Measurements from ENCODE around the gene MKS1.
A peak's percentile ranks its signal among the peaks of the same experiment; 100 is the strongest.

Gene MKS1

GRCh38 chr17:58236394-58236793 is 17.3 kb upstream of the MKS1 start:
- H3K36me3 ChIP-seq (ENCODE audit: control insufficient read depth, insufficient read depth, low read length) = no peaks in the 10 kb centered on the region
- no peaks in the 10 kb centered on the region for H3K9me3 ChIP-seq (ENCODE audit: control insufficient read depth, low read length)
- H3K9ac ChIP-seq (ENCODE audit: low read length) = no peak overlapping the region
- no peak overlapping the region for H3K4me3 ChIP-seq (ENCODE audit: low read length)
- peaks cover 19% of the 10 kb centered on the region for H3K27me3 ChIP-seq (ENCODE audit: control insufficient read depth, insufficient read depth, low read length)
- H3K4me1 ChIP-seq (ENCODE audit: control insufficient read depth, insufficient read depth, low read length) = no peaks in the 10 kb centered on the region

GRCh38 chr17:58235821-58236220 is 16.8 kb upstream of the MKS1 start:
- H3K4me3 ChIP-seq (ENCODE audit: low read length) = no peak overlapping the region
- H3K4me1 ChIP-seq (ENCODE audit: control insufficient read depth, insufficient read depth, low read length) = no peaks in the 10 kb centered on the region
- no peak overlapping the region for H3K9ac ChIP-seq (ENCODE audit: low read length)
- no peaks in the 10 kb centered on the region for H3K36me3 ChIP-seq (ENCODE audit: control insufficient read depth, insufficient read depth, low read length)
- H3K27me3 ChIP-seq (ENCODE audit: control insufficient read depth, insufficient read depth, low read length) = peaks cover 19% of the 10 kb centered on the region
- no peaks in the 10 kb centered on the region for H3K9me3 ChIP-seq (ENCODE audit: control insufficient read depth, low read length)

- Histone ChIP-seq H3K9me3 (ENCODE audit: control insufficient read depth, low read length) (no peaks in the 10 kb centered on the region), H3K27me3 (ENCODE audit: control insufficient read depth, insufficient read depth, low read length) (peaks cover 19% of the 10 kb centered on the region), H3K36me3 (ENCODE audit: control insufficient read depth, insufficient read depth, low read length) (no peaks in the 10 kb centered on the region), H3K4me1 (ENCODE audit: control insufficient read depth, insufficient read depth, low read length) (no peaks in the 10 kb centered on the region), H3K4me3 (ENCODE audit: low read length) (no peak overlapping the region), H3K9ac (ENCODE audit: low read length) (no peak overlapping the region)
These were observed 15.5 kb upstream of the MKS1 start for GRCh38 chr17:58234512-58234911.

- Histone ChIP-seq H3K4me1 (ENCODE audit: control insufficient read depth, insufficient read depth, low read length) (no peaks in the 10 kb centered on the region), H3K9ac (ENCODE audit: low read length) (no peak overlapping the region), H3K4me3 (ENCODE audit: low read length) (no peak overlapping the region), H3K36me3 (ENCODE audit: control insufficient read depth, insufficient read depth, low read length) (no peaks in the 10 kb centered on the region), H3K9me3 (ENCODE audit: control insufficient read depth, low read length) (no peaks in the 10 kb centered on the region), H3K27me3 (ENCODE audit: control insufficient read depth, insufficient read depth, low read length) (peaks cover 19% of the 10 kb centered on the region)
These were observed 14.5 kb upstream of the MKS1 start for GRCh38 chr17:58233543-58233942.

GRCh38 chr17:58232707-58233156 is 13.7 kb upstream of the MKS1 start:
- Histone ChIP-seq H3K36me3 (ENCODE audit: control insufficient read depth, insufficient read depth, low read length) (no peaks in the 10 kb centered on the region), H3K9me3 (ENCODE audit: control insufficient read depth, low read length) (no peaks in the 10 kb centered on the region), H3K4me3 (ENCODE audit: low read length) (no peak overlapping the region), H3K9ac (ENCODE audit: low read length) (no peak overlapping the region), H3K27me3 (ENCODE audit: control insufficient read depth, insufficient read depth, low read length) (peaks cover 19% of the 10 kb centered on the region), H3K4me1 (ENCODE audit: control insufficient read depth, insufficient read depth, low read length) (no peaks in the 10 kb centered on the region)

- Histone ChIP-seq H3K36me3 (ENCODE audit: control insufficient read depth, insufficient read depth, low read length) (no peaks in the 10 kb centered on the region), H3K9me3 (ENCODE audit: control insufficient read depth, low read length) (no peaks in the 10 kb centered on the region), H3K9ac (ENCODE audit: low read length) (no peak overlapping the region), H3K27me3 (ENCODE audit: control insufficient read depth, insufficient read depth, low read length) (peaks cover 18% of the 10 kb centered on the region), H3K4me3 (ENCODE audit: low read length) (no peak overlapping the region), H3K4me1 (ENCODE audit: control insufficient read depth, insufficient read depth, low read length) (no peaks in the 10 kb centered on the region)
These were observed 12.6 kb upstream of the MKS1 start for GRCh38 chr17:58231641-58232040.

GRCh38 chr17:58229881-58230280 is 10.8 kb upstream of the MKS1 start:
- no peaks in the 10 kb centered on the region for H3K4me1 ChIP-seq (ENCODE audit: control insufficient read depth, insufficient read depth, low read length)
- no peak overlapping the region for H3K9ac ChIP-seq (ENCODE audit: low read length)
- H3K4me3 ChIP-seq (ENCODE audit: low read length) = no peak overlapping the region
- no peaks in the 10 kb centered on the region for H3K9me3 ChIP-seq (ENCODE audit: control insufficient read depth, low read length)
- H3K27me3 ChIP-seq (ENCODE audit: control insufficient read depth, insufficient read depth, low read length) = peaks cover 15% of the 10 kb centered on the region
- H3K36me3 ChIP-seq (ENCODE audit: control insufficient read depth, insufficient read depth, low read length) = no peaks in the 10 kb centered on the region

GRCh38 chr17:58229384-58229783 is 10.3 kb upstream of the MKS1 start:
- H3K36me3 ChIP-seq (ENCODE audit: control insufficient read depth, insufficient read depth, low read length) = no peaks in the 10 kb centered on the region
- H3K9me3 ChIP-seq (ENCODE audit: control insufficient read depth, low read length) = no peaks in the 10 kb centered on the region
- H3K4me3 ChIP-seq (ENCODE audit: low read length) = no peak overlapping the region
- no peak overlapping the region for H3K9ac ChIP-seq (ENCODE audit: low read length)
- peaks cover 15% of the 10 kb centered on the region for H3K27me3 ChIP-seq (ENCODE audit: control insufficient read depth, insufficient read depth, low read length)
- no peaks in the 10 kb centered on the region for H3K4me1 ChIP-seq (ENCODE audit: control insufficient read depth, insufficient read depth, low read length)

GRCh38 chr17:58228679-58229078 is 9.6 kb upstream of the MKS1 start:
- H3K4me1 ChIP-seq (ENCODE audit: control insufficient read depth, insufficient read depth, low read length) = no peaks in the 10 kb centered on the region
- H3K4me3 ChIP-seq (ENCODE audit: low read length) = no peak overlapping the region

GRCh38 chr17:58227733-58228132 is 8.7 kb upstream of the MKS1 start:
- Histone ChIP-seq H3K4me3 (ENCODE audit: low read length) (no peak overlapping the region), H3K27me3 (ENCODE audit: control insufficient read depth, insufficient read depth, low read length) (peaks cover 12% of the 10 kb centered on the region), H3K9ac (ENCODE audit: low read length) (no peak overlapping the region), H3K9me3 (ENCODE audit: control insufficient read depth, low read length) (no peaks in the 10 kb centered on the region), H3K36me3 (ENCODE audit: control insufficient read depth, insufficient read depth, low read length) (no peaks in the 10 kb centered on the region), H3K4me1 (ENCODE audit: control insufficient read depth, insufficient read depth, low read length) (no peaks in the 10 kb centered on the region)

More at GRCh38 chr17:58228679-58229078, 9.6 kb upstream of the MKS1 start:
- Histone ChIP-seq H3K36me3 (ENCODE audit: control insufficient read depth, insufficient read depth, low read length) (no peaks in the 10 kb centered on the region), H3K9me3 (ENCODE audit: control insufficient read depth, low read length) (no peaks in the 10 kb centered on the region), H3K27me3 (ENCODE audit: control insufficient read depth, insufficient read depth, low read length) (peaks cover 15% of the 10 kb centered on the region), H3K9ac (ENCODE audit: low read length) (no peak overlapping the region)

- Histone ChIP-seq H3K27me3 (ENCODE audit: control insufficient read depth, insufficient read depth, low read length) (peaks cover 7% of the 10 kb centered on the region), H3K9ac (ENCODE audit: low read length) (no peak overlapping the region), H3K36me3 (ENCODE audit: control insufficient read depth, insufficient read depth, low read length) (no peaks in the 10 kb centered on the region), H3K9me3 (ENCODE audit: control insufficient read depth, low read length) (no peaks in the 10 kb centered on the region), H3K4me1 (ENCODE audit: control insufficient read depth, insufficient read depth, low read length) (peaks cover 7% of the 10 kb centered on the region), H3K4me3 (ENCODE audit: low read length) (no peak overlapping the region)
These were observed 5.3 kb upstream of the MKS1 start for GRCh38 chr17:58224315-58224714.

GRCh38 chr17:58219789-58220183 is 731 bp upstream of the MKS1 start:
- Histone ChIP-seq H3K27me3 (ENCODE audit: control insufficient read depth, insufficient read depth, low read length) (no peaks in the 10 kb centered on the region), H3K4me3 (ENCODE audit: low read length) (peak overlapping the region; percentile 83), H3K36me3 (ENCODE audit: control insufficient read depth, insufficient read depth, low read length) (no peaks in the 10 kb centered on the region), H3K9me3 (ENCODE audit: control insufficient read depth, low read length) (no peaks in the 10 kb centered on the region), H3K4me1 (ENCODE audit: control insufficient read depth, insufficient read depth, low read length) (peaks cover 7% of the 10 kb centered on the region), H3K9ac (ENCODE audit: low read length) (peak overlapping the region; percentile 29)

GRCh38 chr17:58217766-58218165 is 1.3 kb downstream of the MKS1 start:
- no peaks in the 10 kb centered on the region for H3K27me3 ChIP-seq (ENCODE audit: control insufficient read depth, insufficient read depth, low read length)
- H3K9me3 ChIP-seq (ENCODE audit: control insufficient read depth, low read length) = no peaks in the 10 kb centered on the region
- no peak overlapping the region for H3K4me3 ChIP-seq (ENCODE audit: low read length)
- H3K4me1 ChIP-seq (ENCODE audit: control insufficient read depth, insufficient read depth, low read length) = peaks cover 7% of the 10 kb centered on the region
- no peak overlapping the region for H3K9ac ChIP-seq (ENCODE audit: low read length)
- H3K36me3 ChIP-seq (ENCODE audit: control insufficient read depth, insufficient read depth, low read length) = no peaks in the 10 kb centered on the region
